GF-D8 (cell line): ENCODE results near the gene MACROD2.

Source experiments
- DNase-seq: peaks from one replicate; lab custom pipeline; 2025; lab: John Stamatoyannopoulos, UW

Gene MACROD2

DNA sequence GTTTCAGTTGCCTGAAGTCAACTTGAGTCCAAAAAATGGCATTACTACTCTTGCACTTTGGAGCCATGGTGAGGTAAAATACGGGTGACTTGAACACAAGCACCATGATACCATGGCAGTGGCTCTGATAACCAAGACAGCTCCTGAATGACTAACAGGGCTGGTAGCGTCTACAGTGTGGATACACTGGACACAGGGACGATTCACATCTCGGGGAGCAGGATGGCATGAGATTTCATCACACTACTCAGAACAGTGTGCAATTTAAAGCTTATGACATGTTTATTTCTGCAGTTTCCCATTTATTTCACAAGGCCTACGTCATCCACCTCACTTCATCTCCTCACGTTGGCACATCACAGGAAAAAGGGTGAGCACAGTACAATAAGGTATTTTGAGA is 1627.1 kb downstream of the MACROD2 start:
- DNase-seq = no peak

DNA sequence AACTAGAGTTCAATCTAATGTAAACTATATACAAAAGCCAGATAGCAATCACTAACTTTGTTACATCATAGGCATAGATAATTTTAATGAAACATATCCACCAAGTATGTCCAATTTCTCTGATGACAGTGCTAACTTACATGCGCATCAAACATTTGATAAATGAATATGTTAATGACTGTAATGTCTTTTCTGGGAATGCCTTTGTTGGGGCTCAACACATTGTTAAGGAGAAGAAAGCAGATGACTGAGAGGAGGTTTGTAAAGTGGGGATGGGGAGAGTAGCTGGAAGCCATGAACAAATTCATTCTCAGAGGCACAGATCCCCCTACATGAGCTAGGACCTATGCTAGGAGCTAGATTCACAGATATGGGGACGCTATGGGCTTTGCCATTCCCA is 1627.9 kb downstream of the MACROD2 start:
- DNase-seq = no peak

DNA sequence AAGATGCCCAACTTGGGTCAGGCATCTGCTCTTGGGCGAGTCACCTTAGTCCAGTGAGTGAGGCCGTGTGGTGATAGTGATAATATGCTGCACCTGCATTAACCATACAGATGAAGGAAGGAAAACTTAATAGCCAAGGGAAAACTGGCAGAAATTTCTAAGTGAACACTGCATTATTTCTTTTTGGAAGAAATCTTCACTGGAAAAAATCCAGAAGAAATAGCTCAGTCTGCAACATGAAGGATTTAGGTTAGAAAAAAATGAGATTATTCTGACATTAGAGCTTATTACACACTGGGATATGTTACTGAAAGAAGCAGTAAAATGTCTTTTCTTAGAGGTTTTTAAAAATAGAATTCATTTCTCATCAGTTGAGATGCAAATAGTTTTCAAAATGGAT is 1630.7 kb downstream of the MACROD2 start:
- no peak for DNase-seq

DNA sequence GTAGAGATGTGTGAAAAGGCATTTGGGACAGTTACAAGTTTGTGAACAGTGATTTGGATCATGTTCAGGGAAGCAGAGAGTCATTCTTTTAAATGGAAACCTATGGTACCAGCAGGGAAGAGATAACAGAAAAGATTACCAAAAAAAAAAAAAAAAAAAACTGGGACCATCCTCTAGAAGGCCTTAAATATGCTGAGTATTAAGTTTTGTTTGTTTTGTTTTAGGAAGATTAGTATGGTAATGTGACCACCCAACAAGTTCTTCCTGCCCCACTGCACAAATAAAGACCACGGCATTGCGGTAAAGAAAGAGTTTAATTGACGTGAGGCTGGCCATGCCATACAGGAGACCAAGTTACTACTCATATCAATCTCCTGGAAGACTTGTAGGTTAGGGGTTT is 1631.8 kb downstream of the MACROD2 start:
- no peak for DNase-seq

DNA sequence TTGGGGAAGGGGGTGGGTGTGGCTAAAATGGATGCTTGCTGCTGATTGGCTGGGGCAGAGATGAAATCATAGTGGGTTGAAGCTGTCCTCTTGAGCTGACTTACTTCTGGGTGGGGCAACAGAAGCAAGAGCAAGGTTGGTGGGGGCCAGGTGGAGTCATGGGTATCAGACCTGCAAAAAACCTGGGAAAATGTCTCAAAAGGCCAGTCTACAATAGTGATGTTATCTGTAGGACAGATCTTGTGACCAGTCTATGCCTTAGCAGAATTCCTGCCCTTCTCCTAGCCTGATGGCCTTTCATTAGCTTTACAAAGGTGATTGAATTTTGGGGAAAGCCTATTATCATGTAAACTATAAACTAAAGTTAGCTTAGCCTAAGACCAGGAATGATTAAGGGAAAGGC is 1632.2 kb downstream of the MACROD2 start:
- no peak for DNase-seq

DNA sequence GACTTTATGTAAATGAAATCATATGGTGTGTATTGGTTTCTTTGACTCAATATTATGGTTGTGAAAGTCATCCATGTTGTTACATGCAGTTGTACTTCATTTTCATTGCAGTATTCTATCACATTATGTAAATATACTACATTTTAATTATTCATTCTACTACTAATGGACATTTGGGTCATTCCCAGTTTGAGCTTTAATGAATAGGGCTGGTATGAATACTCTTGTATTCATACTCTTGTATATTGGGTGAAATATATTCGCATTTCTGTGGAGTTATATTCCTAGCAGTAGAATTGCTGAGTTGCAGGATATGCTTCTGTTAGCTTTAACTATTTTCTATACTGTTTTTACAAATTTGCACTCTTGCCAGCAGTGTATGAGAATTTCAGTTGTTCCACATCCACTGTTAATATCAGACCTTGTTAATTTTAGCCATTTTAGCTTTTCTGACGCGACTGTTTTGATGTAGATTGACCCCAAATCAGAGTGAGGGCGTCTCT is 1633.6 kb downstream of the MACROD2 start:
- no peak for DNase-seq

DNA sequence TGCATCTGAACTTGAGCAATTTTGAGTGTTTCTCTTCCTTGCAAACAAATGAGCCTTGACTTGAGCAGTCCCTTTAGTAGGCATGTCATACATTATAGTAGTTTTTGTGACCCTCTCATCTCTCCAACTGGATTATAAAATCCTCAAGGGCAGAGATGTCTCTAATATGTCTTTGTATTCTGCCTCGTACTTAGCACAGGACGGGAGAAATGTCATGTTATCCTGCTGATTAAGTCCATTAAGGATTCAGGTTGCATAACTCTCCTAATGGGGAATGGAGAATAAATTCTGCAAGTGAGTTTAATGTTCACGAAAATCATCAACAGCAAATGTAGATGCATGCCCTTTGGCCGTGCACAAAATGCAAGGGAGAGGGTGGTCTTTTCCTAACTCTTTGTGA is 1635.0 kb downstream of the MACROD2 start:
- DNase-seq = no peak

DNA sequence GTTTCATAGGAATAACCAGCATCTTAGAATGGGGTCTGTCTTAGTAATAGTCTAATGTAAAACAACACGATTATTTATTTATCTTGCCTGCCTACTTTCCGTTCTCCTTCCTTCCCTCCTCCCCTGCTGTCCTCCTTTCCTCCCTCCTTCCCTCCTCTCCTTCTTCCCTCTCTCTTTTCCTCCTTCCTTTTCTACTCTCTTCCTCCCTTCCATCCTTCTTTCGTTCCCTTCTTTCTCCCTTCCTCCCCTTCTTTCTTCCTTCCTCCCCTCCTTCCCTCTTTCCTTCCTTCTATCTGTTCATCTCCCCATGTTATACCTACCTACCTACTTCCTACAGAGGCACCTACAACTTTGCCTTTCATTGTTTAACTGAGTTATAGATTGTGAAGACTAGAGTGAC is 1637.4 kb downstream of the MACROD2 start:
- no peak for DNase-seq

DNA sequence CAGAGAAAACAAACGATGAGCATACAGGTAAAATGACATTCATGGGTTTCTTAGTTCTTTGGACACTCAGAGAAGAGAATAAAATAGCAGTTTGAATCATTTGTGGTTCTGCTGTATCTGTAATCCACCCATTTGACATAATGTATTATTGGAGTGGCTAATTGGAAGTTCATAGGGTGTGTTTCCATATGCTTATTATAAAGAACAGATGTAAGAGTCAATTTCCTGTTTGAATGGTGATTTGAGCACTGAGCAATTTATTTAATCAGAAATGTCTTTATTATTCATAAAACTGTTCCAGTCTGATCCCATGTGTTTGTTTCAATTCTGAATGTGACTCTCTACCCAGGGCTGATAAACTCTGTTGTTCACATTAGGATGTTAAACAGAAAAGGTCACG is 1638.8 kb downstream of the MACROD2 start:
- DNase-seq = no peak

DNA sequence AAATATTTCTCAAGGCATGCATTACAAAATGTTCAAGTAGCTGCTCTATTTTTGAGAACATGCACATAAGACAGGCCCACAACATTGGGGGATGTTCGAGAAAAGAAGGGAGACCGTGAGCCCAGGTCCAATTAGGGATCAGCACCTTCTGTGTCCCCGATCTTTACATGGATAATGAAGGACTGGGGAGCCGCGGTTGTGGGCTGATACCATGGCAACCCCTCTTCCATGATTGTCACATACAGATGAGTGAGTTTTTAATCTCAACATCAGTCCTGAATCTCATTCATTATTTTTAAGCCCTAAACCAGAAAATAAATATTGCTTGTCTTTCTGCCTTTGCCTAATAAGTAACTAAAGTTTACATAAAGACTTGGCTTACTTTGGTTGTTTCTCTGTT is 1642.2 kb downstream of the MACROD2 start:
- DNase-seq = no peak

DNA sequence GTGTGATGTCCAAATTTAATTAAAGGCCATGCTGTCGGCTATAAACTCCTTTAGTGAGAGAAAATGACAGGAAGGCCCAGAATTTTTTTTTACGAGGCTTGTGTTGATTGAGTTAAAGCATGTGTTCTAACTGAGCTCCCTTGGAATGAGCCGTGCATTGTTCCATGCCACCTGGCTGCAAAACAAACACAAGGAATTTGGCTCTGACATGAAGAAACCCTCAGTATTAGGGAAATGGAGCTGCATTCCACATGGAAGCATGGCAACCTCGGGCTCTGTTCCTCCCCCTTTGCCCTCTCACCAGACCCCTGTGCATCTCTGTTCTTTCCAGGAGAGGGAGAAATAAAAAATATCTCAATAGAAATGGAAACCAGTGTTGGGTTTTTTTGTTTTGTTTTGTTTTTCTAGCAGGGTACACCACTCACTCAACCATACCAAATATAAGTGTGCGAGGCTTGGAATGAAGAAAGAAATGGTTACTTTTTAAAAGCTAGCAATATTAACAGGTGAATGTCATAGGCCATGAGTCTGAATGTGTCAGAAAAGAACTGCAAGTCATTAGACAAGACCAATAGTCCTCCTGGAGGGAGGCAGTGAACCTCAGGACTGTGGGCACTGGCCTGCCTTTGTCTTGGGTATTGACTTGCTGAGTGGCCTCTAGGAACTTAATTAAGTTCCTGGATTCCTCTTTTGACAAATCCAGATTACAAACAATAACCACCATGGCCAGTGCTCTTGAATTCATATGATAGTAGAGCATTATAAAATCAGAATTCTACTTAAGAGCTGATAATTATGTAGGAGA is 1642.8 kb downstream of the MACROD2 start:
- DNase-seq = no peak

DNA sequence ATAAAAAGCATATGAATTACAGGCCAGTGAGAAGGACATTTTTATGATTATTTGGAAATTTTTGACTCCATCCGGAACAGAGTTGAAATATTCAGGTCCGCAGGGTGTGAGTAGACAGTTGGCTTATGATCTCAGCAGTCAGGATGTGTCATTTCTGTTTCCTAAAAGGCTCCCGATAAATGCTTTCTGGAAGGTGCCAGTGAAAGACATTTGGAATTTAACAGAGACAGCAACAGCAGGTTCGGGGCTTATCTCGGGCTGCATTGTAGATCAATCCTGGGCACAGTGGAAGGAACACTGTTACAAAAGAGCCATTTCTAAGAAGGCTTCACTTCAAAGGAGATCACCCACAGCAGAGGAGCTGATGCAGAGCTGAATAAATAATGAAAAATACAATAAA is 1643.5 kb downstream of the MACROD2 start:
- no peak for DNase-seq

DNA sequence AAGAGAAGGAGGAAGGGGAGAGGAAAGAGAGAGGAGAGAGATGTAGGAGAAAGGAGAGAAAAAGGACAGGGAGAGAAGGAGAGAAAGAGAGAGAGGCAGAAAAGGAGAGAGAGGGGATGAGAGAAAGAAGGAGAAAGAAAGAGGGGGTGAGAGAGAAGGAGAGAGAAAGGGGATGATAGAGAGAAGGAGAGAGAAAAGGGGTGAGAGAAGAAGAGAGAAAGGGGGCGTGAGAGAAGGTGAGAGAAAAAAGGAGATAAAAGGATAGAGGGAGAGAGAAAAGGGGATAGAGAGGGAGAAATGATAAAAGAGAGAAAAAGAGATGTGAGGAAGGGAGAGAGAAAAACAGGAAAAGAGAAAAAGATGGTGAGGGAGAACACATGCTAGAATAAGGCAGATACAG is 1644.5 kb downstream of the MACROD2 start:
- no peak for DNase-seq

DNA sequence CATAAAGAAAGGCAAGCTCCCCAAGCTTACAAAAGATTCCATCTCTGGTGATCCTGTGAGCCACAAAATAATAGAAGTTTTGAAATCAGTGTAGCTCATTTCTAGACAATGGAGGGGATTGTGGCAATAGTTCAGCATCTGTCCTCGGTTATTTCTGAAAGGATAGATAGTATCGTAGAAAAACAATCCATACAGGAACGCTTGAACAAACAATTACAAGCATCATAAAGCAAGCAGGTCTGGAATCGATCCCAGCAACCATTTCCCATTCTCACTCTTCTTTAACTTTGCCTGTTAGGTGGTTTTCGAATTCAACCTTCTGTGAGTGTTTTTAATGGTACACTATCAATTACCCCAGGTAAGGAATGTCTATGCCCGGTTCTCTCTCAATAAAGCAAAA is 1646.8 kb downstream of the MACROD2 start:
- DNase-seq = no peak

DNA sequence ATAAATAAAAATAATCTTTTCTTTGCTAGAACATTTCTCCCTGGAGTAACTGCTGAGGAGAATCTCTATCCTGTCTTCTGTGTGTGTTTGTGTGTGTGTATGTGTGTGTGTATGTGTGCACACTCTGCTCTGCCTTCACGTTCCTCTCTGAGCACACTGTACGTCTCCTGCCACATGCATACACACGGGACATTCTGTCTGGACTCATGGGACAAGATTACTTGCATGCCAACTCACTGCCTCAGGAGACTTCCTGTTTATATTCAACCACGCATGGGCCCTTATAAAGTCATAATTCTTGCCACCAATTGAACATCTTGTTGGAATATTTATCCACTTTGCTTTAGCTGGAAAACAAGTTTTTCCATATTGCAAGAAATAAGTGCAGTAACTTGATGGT is 1647.4 kb downstream of the MACROD2 start:
- no peak for DNase-seq

DNA sequence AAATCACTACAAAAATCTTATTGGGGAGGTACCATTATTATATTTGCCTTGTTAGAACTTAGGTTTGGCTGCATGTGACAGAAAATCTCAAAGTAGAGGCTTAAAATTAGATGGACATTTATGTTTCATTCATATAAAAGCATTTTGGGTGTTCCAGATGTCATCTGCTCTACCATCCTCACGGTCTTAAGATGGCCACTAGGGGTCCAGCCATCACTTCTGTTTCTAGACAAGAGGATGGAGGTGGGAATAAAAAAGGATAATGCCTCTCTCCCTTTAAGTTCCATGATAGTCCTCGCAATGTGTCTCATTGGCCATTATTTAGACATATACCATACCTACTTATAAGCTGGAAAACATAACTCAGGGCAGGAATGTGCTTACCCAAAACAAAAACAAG is 1648.4 kb downstream of the MACROD2 start:
- DNase-seq = no peak

DNA sequence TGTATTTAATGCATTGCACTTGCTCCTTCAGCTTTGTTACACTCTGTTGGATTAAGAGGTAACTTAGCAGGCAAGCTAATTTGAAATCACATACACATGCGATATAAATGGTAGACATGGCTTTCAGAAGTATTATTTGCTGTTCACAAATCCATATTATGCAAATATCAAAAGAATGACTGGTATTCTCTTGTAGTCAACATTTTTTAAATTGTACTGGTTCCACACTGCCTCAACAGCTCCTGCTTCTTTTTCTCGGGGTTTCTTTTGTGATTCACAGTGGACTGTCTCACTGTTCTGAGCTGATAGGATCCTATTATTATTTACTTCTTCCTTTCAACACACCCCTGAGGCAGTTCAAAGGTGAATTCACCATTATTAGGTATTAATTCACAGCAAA is 1650.5 kb downstream of the MACROD2 start:
- DNase-seq = no peak

DNA sequence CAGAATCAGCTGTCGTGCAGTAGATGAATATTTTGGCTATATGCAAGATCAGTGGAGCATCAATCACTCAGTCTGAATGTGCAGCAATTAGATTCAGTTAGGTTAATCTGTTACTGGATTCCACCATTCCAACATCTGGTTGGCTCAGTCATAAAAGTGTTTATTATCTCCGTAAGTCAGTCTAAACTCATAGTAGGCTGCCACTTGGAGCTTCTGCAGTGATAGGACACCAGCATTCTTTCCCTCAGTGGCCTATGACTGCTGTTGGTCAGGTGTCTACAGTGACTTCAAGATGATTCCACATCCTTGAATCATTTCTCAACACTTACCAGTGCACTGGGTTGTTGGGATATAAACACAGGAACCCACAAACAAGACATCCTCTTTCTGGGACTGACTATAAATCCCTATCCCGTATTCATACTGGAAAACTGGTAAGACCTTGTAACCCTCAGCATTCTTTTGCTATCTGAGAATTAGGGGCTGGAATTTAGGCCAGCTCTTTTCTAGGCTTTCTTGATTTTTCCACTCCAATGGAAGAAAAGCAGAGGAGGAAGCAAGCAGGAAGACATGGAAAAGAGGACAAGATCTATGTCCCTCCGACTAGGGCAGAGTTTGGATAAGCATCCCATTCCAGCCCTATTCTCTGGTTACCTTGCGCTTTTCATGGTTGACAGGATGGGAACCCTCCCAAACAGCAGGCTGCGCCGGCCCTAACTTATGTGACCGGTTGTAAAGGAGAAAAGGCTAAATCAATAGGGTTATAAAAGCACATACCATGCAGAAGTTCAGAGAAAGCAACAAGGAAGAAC is 1658.3 kb downstream of the MACROD2 start:
- DNase-seq = no peak

DNA sequence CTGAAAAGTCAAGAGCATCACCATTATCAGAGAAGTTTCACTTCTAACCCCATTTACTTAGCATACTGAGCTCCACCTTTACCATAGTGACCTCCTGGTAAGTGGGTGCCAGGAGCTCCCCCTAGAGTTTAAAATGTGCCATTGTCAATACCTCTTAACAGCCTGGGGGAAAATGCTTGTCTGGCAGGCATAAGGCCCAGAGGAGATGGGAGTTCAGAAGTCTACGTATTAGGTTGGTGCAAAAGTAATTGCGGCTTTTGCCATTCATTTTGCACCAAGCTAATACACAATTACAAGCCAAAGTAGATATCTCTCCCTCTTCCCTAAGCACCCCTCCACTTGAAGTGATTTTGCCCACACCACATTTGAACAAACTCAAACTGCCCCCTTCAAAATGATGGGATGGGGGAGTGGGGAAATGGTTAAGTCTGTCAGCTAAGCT is 1658.9 kb downstream of the MACROD2 start:
- DNase-seq = peak; percentile 2

DNA sequence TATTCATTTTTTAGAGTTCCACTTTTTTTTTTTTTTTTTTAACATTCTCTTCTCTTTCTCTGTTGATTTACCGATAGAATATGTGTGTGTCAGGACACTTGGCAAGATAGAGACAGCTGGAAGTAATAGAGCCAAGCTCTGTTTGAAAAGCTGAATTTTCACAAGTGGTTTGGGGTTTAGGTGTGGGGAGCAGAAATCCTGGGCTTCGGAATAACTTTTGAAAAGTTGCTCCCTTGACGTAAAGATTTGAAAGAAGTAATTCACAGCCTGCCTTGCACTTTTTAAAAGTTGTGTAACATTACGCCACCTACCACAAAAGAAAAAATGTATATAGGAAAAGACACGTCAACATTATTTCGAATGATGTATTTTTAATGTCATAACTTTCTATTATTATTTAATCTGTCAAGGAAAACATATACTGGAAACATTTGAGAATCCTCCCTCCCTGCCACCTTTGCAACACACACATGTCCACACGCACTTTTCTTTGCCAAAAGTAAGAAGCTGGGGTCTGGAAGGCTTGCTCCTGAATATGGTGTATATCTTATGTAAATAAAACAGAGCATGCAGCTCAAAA is 1660.1 kb downstream of the MACROD2 start:
- no peak for DNase-seq

DNA sequence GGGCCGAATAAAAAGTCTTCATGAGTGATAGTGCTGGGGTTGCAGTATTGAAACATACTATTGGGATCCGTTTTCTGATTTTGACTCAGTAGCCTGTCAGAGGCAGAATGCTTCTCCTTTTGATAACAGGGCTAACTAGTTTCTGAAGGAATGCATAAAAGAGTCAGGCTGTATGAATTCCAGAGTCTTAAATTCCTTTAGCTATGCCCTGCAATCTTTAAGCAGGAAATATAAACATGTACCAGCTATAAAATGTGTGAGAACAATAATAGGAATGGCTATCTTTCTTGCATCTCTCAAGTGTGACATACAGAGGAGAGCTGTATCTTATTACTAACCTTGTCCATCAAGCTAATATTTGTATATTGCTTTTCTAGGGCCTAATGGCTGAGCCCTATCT is 1660.8 kb downstream of the MACROD2 start:
- DNase-seq = no peak

DNA sequence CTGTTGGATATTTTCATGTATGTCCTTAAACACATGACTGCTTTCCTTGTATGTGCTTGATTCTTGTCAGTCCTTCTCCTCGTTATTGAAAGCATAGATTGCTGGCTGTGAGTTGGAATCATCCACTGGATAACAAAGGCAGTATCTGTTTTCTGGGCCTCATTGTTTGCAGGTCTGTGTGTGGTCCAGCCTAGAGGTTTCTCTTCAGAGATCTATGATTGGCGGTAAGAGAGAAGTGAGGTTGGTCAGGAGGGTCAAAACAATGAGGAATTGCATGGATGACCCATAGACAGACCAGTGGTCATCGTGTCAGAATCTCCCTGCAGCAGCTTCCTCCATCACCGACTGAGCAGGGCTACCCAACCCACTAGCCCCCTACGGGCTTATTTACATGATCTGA is 1663.0 kb downstream of the MACROD2 start:
- DNase-seq = no peak

DNA sequence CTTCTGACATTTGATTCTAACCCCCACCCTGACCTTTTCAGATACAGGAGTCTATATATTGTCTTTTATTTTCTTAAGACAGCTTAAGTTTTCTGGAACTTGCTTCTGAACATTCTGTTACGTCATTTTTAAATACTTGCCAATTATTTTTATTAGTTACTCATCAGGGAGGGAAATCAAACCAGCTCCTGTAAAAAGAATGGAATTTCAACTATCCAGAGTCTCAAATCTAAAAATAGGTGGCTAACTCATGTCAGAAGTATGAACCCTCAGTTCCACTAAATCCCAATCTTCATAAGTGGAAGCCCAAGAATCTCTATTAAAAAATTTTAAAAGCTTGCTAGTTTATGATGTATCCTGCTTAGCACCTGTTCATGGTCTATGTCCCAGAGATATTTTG is 1677.9 kb downstream of the MACROD2 start:
- DNase-seq = no peak
